Measurements from ENCODE around the gene NSMF.

The NSMF gene

DNA sequence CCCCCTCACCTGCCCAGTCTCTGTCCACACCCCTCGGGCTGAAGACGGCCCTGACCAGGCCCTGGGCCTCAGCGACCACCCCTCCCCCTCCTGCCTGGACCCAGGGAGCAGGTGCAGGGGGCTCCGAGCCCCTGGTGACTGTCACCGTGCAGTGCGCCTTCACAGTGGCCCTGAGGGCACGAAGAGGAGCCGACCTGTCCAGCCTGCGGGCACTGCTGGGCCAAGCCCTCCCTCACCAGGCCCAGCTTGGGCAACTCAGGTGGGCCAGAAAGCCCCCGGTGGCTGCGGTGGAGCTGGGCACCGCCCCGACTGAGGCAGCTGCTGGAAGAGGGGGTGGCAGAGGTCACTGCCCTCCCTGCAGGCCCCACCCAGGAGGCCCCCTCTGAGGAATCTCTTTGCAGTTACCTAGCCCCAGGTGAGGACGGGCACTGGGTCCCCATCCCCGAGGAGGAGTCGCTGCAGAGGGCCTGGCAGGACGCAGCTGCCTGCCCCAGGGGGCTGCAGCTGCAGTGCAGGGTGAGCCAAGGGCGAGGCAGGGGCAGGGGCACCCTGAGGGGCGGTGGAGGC is 25.7 kb downstream of the NSMF start:
- H3K9me3 Mint-ChIP-seq: no peaks in the 10 kb centered on the region
- ATAC-seq (ENCODE audit: low read depth) (no peak), DNase-seq (ENCODE audit: low spot score in 2 of 2) (no peak)
- peaks cover 4% of the 10 kb centered on the region for H3K27me3 Mint-ChIP-seq
- no peaks in the 10 kb centered on the region for H3K36me3 Mint-ChIP-seq
- peaks cover 6% of the 10 kb centered on the region for H3K4me1 Mint-ChIP-seq
- H3K27ac Mint-ChIP-seq: no peak overlapping the region
- H3K4me3 Mint-ChIP-seq: no peak overlapping the region

DNA sequence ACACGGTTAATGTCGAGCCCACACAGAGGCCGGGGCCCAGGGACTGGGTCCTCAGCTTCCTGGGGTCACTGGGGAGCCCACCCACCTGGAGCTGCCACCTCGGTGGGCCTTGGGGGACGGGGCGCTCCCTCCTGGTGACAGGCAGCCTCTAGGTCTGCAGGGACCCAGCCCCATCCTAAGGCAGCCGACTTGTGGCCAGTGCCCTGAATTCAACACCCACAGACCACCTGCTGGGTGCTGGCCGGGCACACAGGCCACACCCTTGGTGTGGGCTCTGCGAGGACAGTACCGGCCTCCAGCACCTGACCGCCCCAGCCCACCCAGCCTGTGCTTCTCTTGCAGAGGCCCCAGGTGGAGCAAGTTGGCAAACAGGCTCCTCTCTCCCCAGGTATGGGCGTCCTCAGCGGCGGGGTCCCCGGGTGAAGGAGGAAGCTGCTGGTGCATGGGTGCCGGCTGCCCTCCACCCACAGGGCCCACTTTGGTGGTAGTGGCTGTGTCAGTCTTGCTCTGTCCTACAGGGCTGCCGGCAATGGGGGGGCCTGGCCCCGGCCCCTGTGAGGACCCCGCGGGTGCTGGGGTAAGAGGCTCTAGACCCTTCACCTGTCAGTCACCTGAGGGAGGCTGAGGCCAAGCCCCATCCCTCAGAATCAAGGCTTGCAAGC is 26.3 kb downstream of the NSMF start:
- Mint-ChIP-seq H3K27ac (no peak overlapping the region), H3K4me3 (no peak overlapping the region), H3K4me1 (peaks cover 6% of the 10 kb centered on the region), H3K27me3 (peaks cover 2% of the 10 kb centered on the region), H3K9me3 (no peaks in the 10 kb centered on the region), H3K36me3 (no peaks in the 10 kb centered on the region)
- ATAC-seq (ENCODE audit: low read depth) (no peak), DNase-seq (ENCODE audit: low spot score in 2 of 2) (no peak)

DNA sequence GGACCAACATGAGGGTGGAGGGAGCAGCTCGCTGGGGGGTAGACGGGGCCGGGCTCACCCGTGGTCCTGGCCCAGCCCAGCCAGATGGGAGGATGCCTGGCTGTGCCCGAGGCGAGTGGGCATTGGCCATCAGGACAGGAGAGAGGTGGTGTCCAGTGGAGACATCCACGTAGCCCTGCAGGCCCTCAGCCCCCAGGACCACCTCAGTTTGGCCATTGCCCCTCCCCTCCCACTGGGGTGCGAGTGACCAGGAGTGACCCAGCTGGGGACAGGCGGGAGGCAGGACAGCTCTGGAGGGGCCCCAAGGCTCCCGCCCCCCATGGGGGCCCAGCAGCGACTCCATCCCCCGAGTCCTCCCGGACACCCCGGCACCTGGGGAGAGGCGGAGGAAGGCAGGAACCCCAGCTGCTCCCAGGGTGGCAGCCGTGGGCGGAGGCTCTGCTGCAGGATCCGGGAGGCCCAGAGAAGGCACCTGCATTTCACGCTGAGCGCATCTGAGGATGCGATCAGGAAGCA is 27.7 kb downstream of the NSMF start:
- ATAC-seq (ENCODE audit: low read depth): no peak
- H3K27ac Mint-ChIP-seq: no peak overlapping the region
- no peak overlapping the region for H3K4me3 Mint-ChIP-seq
- no peaks in the 10 kb centered on the region for H3K36me3 Mint-ChIP-seq
- H3K4me1 Mint-ChIP-seq: peaks cover 6% of the 10 kb centered on the region
- H3K9me3 Mint-ChIP-seq: no peaks in the 10 kb centered on the region
- DNase-seq (ENCODE audit: low spot score in 2 of 2): no peak
- H3K27me3 Mint-ChIP-seq: peaks cover 1% of the 10 kb centered on the region

DNA sequence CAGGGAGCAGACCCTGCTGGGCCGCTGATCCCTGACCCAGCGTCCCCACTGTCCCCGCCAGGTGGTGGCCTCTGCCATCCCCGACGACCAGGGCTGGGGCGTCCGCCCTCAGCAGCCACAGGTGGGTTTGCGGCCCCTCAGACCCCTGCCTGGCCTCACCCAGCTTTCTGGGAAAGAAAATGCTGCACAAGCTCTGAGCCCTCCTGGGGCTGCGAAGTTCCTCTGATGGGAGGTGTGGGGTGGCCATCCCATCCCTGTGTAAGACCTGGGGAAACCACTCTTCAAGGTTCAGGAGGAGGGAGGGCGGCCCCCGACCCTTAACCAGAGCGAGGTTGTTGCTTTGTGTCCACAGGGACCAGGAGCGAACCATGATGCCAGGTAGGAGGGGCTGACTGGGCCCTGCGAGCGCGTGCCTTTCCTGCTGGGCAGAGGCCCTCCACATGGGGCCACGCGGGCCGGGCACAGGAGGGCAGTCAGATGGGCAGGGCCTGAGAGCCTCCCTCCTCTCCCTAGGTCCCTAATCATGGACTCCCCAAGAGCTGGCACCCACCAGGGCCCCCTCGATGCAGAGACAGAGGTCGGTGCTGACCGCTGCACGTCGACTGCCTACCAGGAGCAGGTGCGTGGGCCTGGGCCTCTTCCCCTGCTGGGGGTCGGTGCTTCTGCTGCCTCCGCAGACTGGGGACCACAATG is 28.3 kb downstream of the NSMF start:
- ATAC-seq (ENCODE audit: low read depth) (no peak), DNase-seq (ENCODE audit: low spot score in 2 of 2) (no peak)
- no peak overlapping the region for H3K27ac Mint-ChIP-seq
- H3K4me3 Mint-ChIP-seq: no peak overlapping the region
- H3K36me3 Mint-ChIP-seq: no peaks in the 10 kb centered on the region
- no peaks in the 10 kb centered on the region for H3K9me3 Mint-ChIP-seq
- H3K4me1 Mint-ChIP-seq: peaks cover 6% of the 10 kb centered on the region
- peaks cover 1% of the 10 kb centered on the region for H3K27me3 Mint-ChIP-seq

DNA sequence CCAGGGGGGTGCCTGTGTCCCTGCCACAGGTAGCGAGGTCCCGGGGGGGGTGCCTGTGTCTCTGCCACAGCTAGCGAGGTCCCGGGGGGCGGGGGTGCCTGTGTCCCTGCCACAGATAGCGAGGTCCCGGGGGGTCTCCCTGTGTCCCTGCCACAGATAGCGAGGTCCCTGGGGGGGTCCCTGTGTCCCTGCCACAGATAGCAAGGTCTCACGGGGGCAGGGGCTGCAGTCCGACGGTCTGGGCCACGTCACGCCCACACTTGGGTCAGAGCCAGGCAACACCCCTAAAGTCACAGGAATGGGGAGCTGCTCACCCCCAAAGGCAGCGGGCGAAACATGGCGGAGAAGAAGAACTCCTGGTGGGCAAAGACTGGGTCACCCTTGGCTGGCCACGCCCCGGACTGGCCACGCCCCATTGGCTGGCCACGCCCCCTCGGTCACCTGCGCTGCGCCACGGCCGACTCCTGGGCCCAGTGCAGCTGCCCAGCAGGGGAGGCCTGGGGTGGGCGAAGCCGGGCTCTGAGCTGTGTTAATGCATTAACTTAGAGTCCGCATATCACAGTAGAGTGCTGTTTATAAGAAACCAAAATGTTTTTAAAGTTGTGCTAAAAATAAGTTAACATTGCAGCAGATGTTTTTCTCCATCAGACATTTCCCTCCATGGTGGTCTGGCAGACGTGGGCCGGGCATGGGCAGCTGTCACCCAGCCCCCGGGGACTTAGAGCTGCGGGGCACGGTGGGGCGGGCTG is 29.0 kb downstream of the NSMF start:
- DNase-seq (ENCODE audit: low spot score in 2 of 2) (peak in 1 of 2 donors; percentile 61), ATAC-seq (ENCODE audit: low read depth) (peak; percentile 72)
- Mint-ChIP-seq H3K27me3 (peaks cover 1% of the 10 kb centered on the region), H3K27ac (no peak overlapping the region), H3K4me1 (peaks cover 6% of the 10 kb centered on the region), H3K4me3 (peak overlapping the region; percentile 55), H3K9me3 (no peaks in the 10 kb centered on the region), H3K36me3 (no peaks in the 10 kb centered on the region)

DNA sequence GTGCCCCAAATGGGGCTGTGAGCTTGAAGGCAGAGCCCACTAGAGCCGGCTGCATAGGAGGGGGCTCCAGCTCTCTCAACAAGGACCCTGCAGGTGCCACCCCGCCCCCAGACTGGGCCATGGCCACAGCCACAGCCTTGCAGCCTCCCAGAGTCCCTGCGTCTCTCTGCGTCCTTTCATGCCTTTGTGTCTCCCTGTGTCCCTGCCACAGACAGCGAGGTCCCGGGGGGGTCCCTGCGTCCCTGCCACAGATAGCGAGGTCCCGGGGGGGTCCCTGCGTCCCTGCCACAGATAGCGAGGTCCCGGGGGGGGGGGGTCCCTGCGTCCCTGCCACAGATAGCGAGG is 29.6 kb downstream of the NSMF start:
- H3K4me1 Mint-ChIP-seq: peaks cover 8% of the 10 kb centered on the region
- H3K36me3 Mint-ChIP-seq: no peaks in the 10 kb centered on the region
- H3K27me3 Mint-ChIP-seq: peaks cover 1% of the 10 kb centered on the region
- ATAC-seq (ENCODE audit: low read depth): peak; percentile 14
- no peaks in the 10 kb centered on the region for H3K9me3 Mint-ChIP-seq
- no peak overlapping the region for H3K27ac Mint-ChIP-seq
- H3K4me3 Mint-ChIP-seq: peak overlapping the region; percentile 60
- DNase-seq (ENCODE audit: low spot score in 2 of 2): no peak

DNA sequence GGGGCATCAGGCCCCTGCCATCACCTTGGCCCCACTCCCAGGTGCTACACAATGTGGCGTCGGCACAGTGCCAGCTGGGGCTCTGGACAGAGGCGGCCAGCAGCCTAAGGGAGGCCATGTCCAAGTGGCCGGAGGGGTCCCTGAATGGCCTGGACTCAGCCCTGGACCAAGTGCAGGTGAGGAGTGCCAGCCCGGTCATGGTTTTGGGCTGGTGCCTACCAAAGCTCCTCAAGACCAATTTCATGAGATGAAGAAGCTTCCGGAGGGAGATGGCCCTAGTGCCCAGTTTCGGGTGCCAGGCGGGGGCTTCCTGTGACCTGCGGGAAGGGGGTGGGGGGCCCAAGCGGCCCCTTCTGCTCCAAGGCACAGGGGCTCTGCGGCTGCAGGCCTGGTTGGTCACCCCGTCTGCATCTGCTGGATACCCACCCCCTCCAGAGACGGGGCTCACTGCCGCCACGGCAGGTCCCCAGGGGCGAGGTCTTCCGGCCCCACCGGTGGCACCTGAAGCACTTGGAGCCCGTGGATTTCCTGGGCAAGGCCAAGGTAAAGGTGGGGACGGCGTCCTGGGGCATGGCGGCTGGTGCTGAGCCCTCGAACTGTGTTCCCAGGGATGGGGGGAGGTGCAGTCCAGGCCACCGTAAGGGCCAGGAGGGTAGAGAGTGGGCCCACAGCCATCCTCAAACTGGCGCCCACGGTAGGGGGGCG is 30.1 kb downstream of the NSMF start:
- Mint-ChIP-seq H3K36me3 (no peaks in the 10 kb centered on the region), H3K27ac (no peak overlapping the region), H3K4me1 (peaks cover 8% of the 10 kb centered on the region), H3K27me3 (peaks cover 1% of the 10 kb centered on the region), H3K9me3 (no peaks in the 10 kb centered on the region), H3K4me3 (peak overlapping the region; percentile 62)
- ATAC-seq (ENCODE audit: low read depth) (peak; percentile 38), DNase-seq (ENCODE audit: low spot score in 2 of 2) (peak in 1 of 2 donors; percentile 24)

DNA sequence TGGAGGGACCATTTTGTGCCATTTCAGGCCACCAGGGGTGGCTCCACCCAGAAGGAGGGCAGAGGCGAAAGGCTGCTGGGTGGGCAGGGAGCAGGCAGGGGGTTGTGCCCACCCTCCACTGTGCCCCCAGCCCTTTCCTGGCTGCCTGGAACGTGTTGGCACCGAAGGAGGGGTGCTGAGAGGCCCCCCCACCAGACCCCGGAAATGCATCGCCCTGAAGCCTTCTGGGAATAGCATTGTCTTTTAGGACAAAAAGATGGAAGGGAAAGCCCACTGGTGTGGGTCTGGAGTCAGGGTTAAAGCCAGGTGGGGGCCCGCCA is 30.9 kb downstream of the NSMF start:
- no peak for ATAC-seq (ENCODE audit: low read depth)
- Mint-ChIP-seq H3K27ac (no peak overlapping the region), H3K36me3 (no peaks in the 10 kb centered on the region), H3K4me1 (peaks cover 8% of the 10 kb centered on the region), H3K27me3 (peaks cover 1% of the 10 kb centered on the region), H3K9me3 (no peaks in the 10 kb centered on the region), H3K4me3 (peak overlapping the region; percentile 12)
- no peak for DNase-seq (ENCODE audit: low spot score in 2 of 2)

DNA sequence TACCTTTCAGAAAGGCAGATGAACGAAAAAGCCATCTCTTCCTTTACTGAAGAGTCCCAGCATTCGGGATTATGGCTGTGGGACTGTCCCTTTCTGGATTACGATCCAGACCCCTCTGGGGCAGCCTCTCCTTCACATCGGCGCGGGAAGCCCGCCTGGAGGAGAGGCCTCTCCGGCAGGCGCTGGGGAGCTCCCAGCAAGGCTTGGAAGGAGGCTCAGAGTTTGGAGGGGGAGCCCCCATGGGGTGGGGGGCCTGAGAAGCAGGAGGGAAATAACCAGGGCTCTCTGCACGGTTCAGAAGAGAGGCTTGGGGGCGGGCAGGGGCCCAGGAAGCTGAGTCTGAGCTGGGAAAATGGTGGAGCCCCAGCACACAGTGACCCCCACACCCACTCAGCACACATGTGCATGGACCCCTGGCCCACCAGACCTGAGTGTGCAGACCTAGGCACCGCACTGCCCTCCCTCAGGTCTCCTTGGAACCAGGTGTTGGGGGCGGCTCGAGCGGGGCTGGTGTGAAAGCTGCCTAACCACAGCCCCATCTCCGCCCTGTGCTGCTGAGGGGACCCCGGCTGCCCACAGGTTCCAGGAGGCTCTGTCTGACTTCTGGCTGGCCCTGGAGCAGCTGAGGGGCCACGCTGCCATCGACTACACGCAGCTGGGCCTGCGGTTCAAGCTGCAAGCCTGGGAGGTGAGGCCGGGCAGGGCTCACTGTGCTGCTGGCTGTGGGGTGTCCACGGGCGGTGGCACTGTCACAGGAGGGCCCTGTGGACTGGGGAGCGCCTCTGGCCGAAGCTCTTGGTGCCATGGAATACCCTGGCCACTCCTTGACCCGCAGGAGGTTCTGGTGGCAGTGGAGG is 31.5 kb downstream of the NSMF start:
- ATAC-seq (ENCODE audit: low read depth): no peak
- Mint-ChIP-seq H3K4me1 (peaks cover 8% of the 10 kb centered on the region), H3K9me3 (no peaks in the 10 kb centered on the region), H3K36me3 (no peaks in the 10 kb centered on the region), H3K27ac (no peak overlapping the region), H3K4me3 (peak overlapping the region; percentile 12), H3K27me3 (peaks cover 1% of the 10 kb centered on the region)
- no peak for DNase-seq (ENCODE audit: low spot score in 2 of 2)

DNA sequence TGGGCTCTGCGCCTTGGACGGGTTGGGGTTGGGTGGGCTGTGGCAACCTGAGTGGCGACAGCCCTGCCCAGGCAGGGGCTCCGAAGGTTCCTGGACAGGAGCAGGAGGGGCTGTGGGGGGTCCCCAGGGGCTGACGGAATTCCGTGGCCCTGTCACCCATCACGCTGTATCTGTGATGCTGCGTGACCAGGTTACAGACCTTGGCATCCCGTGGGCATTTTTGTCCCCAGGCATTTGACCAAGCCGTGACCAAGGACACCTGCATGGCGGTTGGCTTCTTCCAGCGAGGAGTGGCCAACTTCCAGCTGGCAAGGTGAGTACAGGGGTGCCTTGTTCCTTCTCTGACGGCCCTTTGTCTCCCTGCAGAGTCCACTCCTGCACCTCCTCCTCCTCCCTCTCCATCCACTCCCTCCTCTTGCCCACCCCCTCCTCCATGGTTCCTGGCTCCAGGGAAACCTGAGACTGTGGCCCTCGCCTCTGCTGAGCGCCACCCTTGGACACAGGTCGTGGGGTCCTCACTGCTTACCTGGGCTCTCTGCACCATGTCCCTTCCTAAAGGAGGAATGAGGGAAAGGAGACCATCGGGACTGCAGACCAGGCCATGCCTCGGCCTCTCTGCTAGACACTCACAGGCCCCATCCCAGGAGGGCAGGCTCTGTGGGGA is 33.0 kb downstream of the NSMF start:
- no peak for ATAC-seq (ENCODE audit: low read depth)
- H3K4me1 Mint-ChIP-seq: peaks cover 11% of the 10 kb centered on the region
- no peaks in the 10 kb centered on the region for H3K9me3 Mint-ChIP-seq
- H3K27me3 Mint-ChIP-seq: peaks cover 1% of the 10 kb centered on the region
- H3K4me3 Mint-ChIP-seq: no peak overlapping the region
- H3K36me3 Mint-ChIP-seq: no peaks in the 10 kb centered on the region
- no peak for DNase-seq (ENCODE audit: low spot score in 2 of 2)
- H3K27ac Mint-ChIP-seq: no peak overlapping the region

DNA sequence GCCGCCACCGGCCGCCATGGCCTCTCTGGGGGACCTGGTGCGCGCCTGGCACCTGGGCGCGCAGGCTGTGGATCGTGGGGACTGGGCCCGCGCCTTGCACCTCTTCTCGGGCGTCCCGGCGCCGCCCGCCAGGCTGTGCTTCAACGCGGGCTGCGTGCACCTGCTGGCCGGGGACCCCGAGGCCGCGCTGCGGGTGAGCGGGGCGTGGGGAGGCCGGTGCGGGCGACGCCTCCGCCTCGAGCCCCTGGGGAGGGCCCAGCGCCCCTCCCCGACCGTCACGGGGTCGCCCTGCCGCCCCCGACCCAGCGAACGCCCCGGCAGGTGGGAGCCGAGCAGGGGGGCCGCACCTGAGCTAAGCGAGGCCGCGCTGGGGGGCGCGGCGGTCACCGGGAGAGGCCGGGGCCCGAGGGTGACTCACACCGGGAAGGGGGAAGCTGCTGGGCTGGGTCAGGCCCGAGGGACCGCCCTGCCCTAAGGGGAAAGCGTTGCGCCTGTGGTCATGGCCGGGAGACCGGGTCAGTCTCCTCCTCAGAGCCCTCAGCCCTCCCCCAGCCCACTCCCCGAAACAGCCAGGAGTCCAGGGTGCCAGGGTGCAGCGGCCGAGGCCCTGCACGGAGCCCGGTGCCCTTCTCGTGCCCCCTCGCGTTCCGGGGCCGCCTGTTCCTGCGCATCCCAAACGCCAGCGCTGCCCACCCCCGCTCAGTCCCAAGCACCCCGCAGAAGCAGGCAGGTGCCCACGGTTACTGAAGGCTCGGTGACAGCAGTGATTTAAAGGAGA is 35.4 kb downstream of the NSMF start:
- Mint-ChIP-seq H3K4me3 (peak overlapping the region; percentile 65), H3K27me3 (no peaks in the 10 kb centered on the region), H3K9me3 (no peaks in the 10 kb centered on the region), H3K36me3 (no peaks in the 10 kb centered on the region), H3K27ac (peak overlapping the region; percentile 74), H3K4me1 (peaks cover 6% of the 10 kb centered on the region)
- peak; percentile 54 for ATAC-seq (ENCODE audit: low read depth)
- peak in 1 of 2 donors; percentile 15 for DNase-seq (ENCODE audit: low spot score in 2 of 2)

Measured in memory B cell (primary cell).